Islet precursor cell (in vitro differentiated cells): ENCODE results near the gene TOGARAM2.
"Not testable (repeated sequence)": the region's sequence is repeated elsewhere in the genome, so short reads cannot be mapped to it uniquely, and the experiment has no call there.

Source experiments
- DNase-seq: peaks from one replicate; pipeline ENCODE4 v3.0.0-alpha.2; 2018

Gene TOGARAM2

GRCh38 chr2:29080886-29081743 lies 100.0 kb downstream of the TOGARAM2 start:
- DNase-seq: peak; percentile 47

DNA sequence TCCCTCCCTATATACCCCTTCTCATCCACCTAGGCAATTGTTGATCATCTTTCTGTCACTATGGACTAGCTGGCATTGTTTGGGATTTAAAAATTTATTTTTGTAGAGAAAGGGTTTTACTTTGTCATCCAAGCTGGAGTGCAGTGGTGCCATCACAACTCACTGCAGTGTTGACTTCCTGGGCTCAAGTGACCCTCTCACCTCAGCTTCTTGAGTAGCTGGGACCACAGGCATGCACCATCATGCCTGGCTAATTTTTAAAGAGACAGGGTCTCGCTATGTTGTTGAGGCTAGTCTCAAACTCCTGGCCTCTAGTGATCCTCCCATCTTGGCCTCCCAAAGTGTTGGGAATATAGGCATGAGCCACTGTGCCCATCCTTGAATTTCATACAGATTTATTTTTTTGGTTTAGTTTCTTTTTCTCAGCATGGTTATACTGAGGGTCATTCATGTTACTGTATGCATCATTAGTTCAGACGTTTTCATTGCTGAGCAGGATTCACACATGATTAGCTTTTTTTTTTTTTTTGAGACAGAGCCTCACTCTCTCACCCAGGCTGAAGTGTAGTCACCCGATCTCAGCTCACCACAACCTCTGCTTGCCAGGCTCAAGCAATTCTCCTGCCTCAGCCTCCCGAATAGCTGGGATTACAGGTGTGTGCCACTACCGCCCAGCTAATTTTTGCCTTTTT lies 101.9 kb downstream of the TOGARAM2 start:
- DNase-seq: peak; percentile 22

- DNase-seq: no peak
Measured at GRCh38 chr2:29084554-29084953, 103.5 kb downstream of the TOGARAM2 start.

- not testable (repeated sequence) for DNase-seq
Measured at GRCh38 chr2:29090311-29090710, 109.2 kb downstream of the TOGARAM2 start.

GRCh38 chr2:29096969-29097368 lies 115.9 kb downstream of the TOGARAM2 start:
- DNase-seq: no peak

DNA sequence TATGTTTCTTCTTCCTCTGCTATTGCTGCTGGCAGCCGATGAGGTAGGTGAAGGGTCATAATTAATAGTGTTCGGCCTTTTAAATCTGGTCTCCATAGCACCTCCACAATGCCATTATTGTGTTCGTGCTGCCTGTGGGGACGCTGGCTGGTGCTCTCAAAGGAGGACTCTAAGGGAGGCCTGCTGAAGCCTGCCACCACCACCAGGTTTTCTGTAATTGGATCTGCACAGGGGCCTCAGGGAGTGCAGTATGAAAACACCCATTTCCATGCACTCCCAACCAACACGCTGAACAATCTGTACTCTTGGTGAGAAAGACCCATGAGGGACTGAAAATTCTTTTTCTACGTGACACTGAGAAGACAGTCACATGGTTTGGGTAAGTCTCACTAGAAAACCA lies 116.5 kb downstream of the TOGARAM2 start:
- DNase-seq: no peak

GRCh38 chr2:29100564-29100963 lies 119.5 kb downstream of the TOGARAM2 start:
- no peak for DNase-seq
